Measurements from ENCODE around the gene BRD1.

BRD1 gene

DNA sequence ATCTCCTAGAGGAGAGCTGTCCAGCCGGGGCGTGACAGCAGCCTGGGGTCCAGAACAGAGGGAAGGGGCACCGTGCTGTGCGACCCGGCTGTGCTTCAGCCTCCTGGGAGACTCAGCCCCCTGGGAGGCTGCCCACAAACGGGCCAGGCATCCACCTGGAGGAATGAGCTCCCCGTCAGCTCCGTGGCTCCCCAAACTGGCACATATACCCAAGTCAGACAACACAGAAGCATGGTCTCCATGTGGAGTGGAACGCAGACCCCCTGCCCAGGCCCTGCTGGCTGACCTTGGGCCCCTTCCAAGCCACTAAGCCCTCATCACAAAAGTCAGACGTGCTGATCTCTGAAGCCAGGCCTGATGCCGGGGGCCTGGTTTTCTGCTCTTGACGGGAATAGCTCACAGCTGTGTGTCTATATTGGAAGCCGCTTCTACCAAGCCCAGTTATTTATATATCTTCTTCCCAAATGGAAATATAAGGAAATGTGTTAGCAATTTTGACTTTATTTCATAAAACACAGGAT is 91.7 kb downstream of the BRD1 start:
- in situ Hi-C loops (cut with HindIII; ENCODE audit: low sequenced_read_pairs), result no loop called here

DNA sequence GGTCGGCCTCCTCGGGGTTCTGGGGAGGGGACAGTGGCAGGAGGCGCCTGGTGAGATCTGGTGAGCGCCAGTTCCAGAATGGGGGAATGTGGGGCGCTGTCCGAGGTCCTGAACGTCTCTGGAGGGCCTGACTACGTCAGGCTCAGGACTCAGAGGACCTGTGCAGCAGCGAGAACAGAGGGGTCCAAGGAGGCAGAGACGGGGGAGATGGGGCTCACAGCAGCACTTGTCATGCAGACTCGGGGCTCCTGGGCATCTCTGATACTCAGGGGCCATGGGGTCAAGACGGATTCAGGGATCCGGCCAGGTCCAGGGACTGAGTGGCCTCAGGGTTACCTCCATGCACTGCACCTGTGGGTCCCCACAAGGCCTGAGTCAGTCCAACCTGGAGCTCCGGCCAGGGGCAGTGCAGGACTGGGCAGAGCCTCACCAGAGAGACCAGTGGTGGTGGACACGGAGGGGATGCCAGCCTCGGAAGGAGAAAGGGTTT is 92.2 kb downstream of the BRD1 start:
- in situ Hi-C loops (cut with HindIII; ENCODE audit: low sequenced_read_pairs), result no loop called here

DNA sequence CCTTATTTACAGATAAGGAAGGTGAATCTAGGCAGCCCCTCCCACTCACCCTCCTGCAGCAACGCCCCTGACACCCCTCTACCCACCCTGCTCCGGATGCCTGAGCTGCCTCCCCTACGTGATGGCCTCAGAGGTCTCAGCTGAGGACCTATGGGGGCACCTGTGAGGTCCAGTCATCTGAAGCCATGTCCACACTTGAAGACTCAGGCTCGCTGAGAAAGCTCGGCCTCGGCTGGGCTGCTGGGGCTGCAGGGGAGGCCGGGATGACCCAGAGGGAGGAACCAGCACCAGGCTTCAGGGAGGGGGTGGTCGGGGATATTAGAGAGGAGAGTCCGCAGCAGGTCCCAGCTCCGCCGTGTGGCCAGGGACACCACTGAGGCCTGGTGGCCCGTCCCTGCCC is 92.8 kb downstream of the BRD1 start:
- in situ Hi-C loops (cut with HindIII; ENCODE audit: low sequenced_read_pairs), result no loop called here

DNA sequence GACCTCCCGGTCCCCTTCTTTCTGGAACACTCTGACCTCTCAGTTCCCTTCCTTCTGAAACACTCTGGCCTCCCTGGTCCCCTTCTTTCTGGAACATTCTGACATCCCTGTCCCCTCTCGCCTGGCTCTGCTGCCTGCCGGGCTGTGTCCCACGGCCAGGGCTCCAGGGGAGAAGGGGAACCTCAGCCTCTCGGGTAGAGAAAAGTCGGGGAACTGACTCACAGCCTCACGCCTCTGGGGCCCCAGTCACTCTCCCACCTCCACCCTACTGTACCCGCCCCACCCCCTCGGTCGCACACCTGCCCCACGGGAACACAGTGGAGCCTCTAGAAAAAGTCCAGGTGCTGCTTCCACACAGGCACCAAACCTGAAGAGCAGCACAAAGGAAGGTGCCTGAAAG is 93.3 kb downstream of the BRD1 start:
- in situ Hi-C loops (cut with HindIII; ENCODE audit: low sequenced_read_pairs), result no loop called here

DNA sequence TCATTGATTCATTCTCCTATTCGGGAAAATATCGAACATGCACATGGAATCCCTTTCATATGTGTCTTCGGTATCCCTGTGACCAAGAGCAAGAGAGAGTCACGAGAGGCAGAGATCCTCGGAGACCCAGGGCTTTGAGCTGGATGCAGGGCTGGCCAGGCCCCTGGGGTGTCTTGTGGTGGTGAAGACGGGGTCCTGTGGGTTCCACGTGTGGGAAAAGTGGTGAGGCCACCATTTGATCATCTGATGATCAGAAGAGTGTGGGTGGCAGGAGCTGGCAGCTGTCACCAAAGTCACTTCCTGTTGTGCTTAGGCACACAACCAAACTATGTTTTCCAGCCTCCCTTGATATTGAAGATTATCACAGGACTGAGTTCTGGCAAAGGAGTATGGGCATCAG is 94.0 kb downstream of the BRD1 start:
- in situ Hi-C loops (cut with HindIII; ENCODE audit: low sequenced_read_pairs), result no loop called here

DNA sequence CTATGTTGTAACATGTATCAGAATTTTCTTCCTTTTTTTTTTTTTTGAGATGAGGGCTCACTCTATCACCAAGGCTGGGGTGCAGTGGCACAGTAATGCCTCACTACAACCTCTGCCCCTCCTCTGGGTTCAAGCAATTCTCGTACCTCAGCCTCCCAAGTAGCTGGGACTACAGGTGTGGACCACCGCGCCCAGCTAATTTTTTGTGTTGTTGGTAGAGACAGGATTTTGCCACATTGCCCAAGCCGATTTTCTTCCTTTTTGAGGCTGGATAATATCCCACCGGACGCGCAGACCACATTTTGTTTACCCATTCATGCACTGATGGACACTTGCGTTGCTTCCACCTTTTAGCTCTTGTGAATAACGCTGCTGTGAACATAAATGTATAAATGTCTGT is 97.0 kb downstream of the BRD1 start:
- in situ Hi-C loops (cut with HindIII; ENCODE audit: low sequenced_read_pairs), result no loop called here

DNA sequence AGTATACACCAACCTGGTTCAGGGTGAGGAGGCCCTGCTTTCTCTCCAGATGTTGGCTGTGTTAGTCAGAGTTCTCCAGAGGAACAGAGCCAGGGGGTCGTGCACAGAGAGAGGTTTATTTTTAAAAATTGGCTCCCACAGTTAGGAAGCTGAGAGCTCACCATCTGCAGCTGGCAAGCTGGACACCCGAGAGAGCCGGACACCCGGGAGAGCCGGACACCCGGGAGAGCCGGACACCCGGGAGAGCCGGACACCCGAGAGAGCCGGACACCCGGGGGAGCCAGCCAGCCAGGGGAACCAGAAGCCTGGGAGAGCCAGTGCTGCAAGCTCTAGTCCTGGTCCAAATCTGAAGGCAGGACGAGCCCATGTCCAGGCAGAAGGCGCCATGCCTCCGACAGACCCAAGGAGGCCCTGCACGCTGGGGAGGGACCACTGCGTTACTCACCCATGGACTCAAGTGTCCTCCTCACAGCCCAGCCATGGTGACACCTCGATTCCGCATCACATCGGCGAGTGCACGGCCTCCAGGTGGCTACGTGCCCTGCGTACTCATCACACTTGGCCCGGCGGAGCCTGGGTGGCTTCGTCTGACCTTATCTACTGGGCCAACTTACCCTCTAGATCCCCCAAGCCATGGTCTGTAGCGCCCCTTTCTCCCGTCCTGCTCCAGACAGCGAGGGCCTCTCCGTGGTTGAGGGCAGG is 99.0 kb downstream of the BRD1 start:
- in situ Hi-C loops (cut with HindIII; ENCODE audit: low sequenced_read_pairs), result no loop called here

DNA sequence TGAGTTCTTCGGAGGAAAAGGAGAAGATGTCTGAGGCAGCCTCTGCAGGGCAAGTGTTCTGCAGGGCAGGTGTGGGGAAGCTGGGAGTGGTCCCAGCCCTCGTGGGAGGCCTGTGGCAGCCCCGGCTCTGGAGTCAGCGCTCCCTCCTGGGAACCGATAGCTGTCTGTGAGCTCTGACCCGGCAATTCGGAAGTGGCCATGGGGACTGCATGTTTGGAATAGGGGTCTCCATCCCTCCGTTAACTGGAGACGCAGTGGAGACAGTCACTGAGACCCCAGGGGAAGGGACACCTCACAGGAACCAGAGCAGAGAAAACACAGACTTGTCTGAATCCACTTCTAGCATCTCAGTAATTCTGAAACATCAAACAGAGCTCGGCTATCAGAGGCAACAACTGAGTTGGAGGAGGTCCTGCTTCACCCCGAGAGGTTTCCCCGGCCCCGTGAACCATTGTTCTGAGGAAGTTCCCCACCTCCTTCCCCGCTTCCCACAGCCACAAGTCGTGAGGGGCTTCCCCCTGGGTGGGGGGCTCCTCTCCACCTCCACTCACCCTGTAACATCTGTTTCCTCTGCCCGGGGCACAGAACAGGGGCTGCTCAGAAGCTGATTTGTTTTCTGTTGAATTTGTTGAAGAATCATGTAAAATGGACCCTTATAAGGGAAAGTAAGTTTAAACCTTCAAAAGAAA is 99.6 kb downstream of the BRD1 start:
- in situ Hi-C loops (cut with HindIII; ENCODE audit: low sequenced_read_pairs), result no loop called here

DNA sequence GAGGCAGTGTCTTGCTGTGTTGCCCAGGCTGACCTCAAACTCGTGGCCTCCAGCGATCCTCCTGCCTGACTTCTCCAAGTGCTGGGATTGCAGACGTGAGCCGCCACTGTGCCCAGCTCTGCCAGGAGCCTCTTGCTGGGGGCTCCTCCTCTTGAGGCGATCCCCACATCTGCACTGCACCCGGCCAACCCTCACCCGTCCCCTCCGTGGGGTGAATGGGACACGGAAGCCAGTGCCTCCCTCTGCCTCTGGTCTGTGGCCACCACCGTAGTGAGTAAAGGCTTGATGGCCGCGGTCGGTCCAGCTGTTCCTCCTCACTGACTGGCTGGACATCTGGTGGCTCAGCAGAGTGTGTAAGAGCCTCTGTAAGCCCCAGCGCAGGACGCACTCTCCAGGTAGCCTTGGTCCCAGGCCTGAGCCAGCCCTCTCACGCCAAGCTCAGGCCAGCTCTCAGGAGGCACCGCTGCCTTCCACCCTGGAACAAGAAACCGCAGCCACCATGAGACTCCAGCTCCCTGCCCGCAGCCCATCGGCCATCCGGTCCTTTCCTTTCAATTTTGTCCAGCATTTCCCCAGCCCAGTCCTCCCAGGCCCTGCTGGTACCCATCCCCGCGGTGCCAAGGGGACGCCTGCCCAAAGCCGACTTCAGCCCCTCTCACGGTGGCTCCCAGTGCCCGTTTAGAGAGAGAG is 100.3 kb downstream of the BRD1 start:
- in situ Hi-C loops (cut with HindIII; ENCODE audit: low sequenced_read_pairs), result no loop called here

DNA sequence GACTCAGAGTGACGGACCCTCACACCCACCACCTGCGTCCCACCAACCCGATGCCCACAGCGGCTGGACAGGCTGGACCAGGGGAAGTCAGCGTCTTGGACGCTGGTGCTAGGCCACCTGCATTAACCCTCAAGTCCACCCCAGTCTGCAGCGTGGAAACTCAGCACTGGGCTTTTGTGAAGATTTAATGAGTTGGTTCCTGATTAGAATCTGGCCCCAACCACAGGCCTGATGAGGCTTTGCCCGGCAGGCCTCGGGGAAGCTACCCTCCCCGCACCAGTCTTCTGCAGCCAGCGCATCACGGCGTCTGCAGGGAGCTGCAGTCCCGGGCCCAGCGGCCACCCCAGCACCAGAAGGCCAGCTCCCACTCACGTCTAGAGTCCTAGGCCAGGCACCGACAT is 101.0 kb downstream of the BRD1 start:
- in situ Hi-C loops (cut with HindIII; ENCODE audit: low sequenced_read_pairs), result no loop called here

DNA sequence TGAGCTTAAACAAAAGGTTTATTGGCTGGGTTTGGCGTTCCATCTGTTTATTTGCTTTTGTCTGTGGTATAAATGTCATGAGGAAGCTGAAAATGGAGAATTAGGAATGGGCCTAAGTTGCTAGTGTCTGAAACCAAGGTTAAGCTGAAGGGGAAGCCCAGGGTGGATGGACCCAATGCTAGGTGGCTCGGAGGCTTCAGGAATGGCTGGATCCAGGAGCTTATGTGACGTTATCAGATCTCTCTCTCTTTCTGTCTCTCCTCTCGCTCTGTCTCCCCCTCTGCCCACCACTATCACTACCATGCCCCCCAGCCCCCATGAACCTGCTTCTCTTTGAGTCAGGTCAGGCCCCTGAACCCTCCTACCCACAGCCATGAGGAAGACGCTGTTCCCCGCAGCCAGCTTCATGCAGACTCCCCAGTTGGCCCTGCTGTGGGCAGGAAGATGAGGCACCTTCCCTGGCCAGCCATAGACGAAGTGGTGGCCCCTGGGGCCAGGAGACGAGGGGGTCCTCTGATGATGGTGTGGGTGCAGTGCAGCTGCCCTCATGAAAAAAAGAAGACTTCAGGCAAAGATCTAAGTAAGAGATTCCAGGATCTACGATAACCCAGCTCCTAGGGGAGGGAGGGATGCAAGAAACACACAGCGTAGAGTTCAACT is 101.5 kb downstream of the BRD1 start:
- in situ Hi-C loops (cut with HindIII; ENCODE audit: low sequenced_read_pairs), result no loop called here

DNA sequence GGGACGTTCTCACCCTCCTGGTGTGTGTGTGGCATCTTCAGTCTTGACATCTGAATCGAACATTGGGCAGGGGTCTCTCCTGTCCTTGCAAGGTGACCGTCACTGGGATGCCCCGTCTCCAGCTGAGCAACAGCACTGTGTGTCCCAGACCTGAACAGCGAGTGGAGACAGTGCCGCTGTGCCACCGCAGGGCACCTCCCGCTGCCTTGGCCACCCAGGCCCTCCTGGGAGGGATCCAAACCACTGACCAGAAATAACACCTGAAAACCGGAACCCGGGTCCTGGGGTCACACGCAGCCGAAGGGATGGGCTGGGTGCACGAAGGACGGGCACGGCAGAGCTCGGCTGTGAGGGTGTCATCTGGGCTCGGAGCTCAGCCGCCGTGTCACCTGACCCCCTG is 102.2 kb downstream of the BRD1 start:
- in situ Hi-C loops (cut with HindIII; ENCODE audit: low sequenced_read_pairs), result no loop called here

DNA sequence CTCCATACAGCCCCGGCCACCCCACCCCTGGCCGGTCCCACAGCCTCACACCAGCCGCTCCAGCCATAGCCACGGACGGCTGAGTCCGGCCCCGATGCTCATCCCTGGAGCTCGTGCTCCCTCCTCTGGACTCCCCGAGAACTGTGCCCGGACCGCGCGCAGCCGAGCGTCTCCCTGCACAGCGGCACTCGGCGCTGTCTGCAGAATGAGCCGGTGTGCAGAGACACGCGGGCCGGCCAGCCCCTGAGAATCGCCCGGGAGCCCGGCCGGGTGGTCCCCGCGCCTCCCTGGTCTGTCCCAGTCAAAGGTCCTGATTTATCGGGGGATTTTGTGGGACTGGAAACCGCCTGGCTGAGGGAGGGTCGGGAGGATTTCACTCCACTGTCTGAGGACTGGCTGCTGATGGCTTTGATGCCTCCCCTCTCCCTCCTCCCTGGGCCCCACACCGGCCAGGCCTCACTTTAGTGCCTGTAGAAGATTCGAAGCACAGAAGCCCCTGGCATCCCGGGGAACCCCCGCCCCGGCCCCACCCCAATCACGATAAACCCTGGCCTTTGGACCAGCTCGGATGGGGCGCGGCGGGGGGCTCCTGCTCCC is 102.7 kb downstream of the BRD1 start:
- in situ Hi-C loops (cut with HindIII; ENCODE audit: low sequenced_read_pairs), result no loop called here

DNA sequence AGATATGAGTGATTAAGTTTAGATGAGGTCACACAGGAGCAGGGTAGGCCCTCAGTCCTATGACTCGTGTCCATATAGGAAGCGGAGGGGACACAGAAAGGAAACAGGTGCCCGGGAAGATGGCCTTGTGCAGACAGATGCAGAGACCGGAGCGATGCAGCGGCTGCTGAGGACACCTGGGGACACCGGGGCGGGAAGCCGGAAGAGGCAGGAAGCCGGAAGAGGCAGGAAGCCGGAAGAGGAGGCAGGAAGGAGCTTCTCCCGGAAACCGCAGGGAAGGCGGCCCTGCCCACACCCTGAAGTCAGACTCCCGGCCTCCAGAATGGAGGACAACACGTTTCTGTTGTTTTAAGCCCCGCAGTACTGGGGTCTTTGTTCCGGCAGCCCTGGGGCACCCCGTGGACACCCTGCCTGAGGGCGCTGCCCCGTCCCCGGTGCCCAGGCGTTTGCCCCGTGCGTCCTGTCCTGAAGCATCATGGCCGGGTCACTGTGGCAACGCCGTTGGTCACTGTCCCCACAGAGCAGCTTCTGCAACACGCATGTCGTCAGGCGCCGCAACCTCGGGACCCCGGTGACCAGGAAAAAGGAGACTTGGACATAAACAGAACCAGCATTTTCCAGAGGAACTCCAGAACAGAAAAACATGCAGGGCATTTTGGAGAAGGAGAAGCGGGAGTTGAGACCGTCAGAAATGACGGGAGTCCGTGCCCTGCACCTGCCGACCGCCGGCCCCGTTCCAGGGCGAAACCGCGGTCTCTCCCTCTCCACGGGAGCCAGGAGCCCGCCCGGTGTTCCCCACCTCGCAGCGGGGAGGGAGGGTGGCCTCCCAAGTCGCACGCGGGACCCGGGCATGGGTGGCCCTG is 103.4 kb downstream of the BRD1 start:
- in situ Hi-C loops (cut with HindIII; ENCODE audit: low sequenced_read_pairs), result no loop called here

DNA sequence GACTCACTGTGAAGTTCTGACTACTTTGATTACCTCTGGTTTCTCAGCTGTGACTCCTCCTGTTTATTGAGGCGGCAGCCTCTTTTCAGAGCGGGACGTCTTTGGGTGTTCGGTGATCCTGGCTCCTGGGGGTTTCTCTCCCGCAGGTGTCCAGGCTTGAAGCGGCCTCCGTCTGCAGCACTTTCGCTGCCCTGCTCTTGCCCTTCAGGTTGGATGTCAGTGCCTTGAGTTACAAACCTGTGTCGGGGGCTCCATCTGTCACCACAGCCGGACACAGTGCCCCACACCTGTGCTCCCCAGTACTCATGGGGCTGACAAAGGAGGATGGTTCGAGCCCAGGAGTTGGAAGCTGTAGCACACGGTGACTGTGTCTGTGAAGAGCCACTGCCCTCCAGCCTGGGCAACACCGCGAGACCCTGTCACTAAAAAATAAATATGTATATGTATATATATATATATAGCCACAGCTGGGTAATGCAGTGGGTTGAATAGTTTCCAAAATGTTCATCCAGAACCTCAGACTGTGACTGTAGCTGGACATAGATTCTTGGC is 104.1 kb downstream of the BRD1 start:
- in situ Hi-C loops (cut with HindIII; ENCODE audit: low sequenced_read_pairs), result no loop called here

Data from endothelial cell of hepatic sinusoid (primary cell).